ENCODE data around the gene LTB. TPM values are rescaled to one million over a fixed set of nuclear protein-coding genes. Genes with fewer than 3 reads are reported as not detected.

Gene LTB
- total and polyA plus RNA-seq, 8 donors = 1.5 to 13.7 (median 3.4) TPM

- no peak overlapping the region for H3K27ac ChIP-seq
- H3K27me3 ChIP-seq = peaks cover 0 to 4% of the 10 kb centered on the region in 2 donors
- peaks cover 0 to 17% of the 10 kb centered on the region in 2 donors for H3K36me3 ChIP-seq
- H3K9me3 ChIP-seq = no peaks in the 10 kb centered on the region
- TF ChIP-seq CTCF (IDR thresholded peaks at IDR 0.05) = no peak
- H3K4me1 ChIP-seq = peaks cover 0 to 80% of the 10 kb centered on the region in 2 donors
- peak overlapping the region; percentile 79 to 82 for H3K4me3 ChIP-seq
- ATAC-seq (no peak), DNase-seq (no peak)
- intact Hi-C loops (cut with DNase I) = no loop called here
Observed at GRCh38 chr6:31579546-31580437, 2.4 kb downstream of the LTB start.

GRCh38 chr6:31579119-31579505 lies 3.1 kb downstream of the LTB start:
- ATAC-seq (no peak), DNase-seq (no peak)
- no peaks in the 10 kb centered on the region for H3K9me3 ChIP-seq
- peaks cover 0 to 80% of the 10 kb centered on the region in 2 donors for H3K4me1 ChIP-seq
- peaks cover 0 to 4% of the 10 kb centered on the region in 2 donors for H3K27me3 ChIP-seq
- H3K27ac ChIP-seq = no peak overlapping the region
- no peak for TF ChIP-seq CTCF (IDR thresholded peaks at IDR 0.05)
- intact Hi-C loops (cut with DNase I) = no loop called here
- no peak overlapping the region for H3K4me3 ChIP-seq
- H3K36me3 ChIP-seq = peaks cover 0 to 17% of the 10 kb centered on the region in 2 donors

GRCh38 chr6:31578184-31579118 lies 3.8 kb downstream of the LTB start:
- Histone ChIP-seq H3K9me3 (no peaks in the 10 kb centered on the region), H3K36me3 (peaks cover 0 to 17% of the 10 kb centered on the region in 2 donors), H3K27ac (no peak overlapping the region), H3K4me3 (peak overlapping the region in 1 of 2 donors; percentile 56), H3K27me3 (peaks cover 0 to 4% of the 10 kb centered on the region in 2 donors), H3K4me1 (peaks cover 0 to 77% of the 10 kb centered on the region in 2 donors)
- intact Hi-C loops (cut with DNase I) = no loop called here
- no peak for TF ChIP-seq CTCF (IDR thresholded peaks at IDR 0.05)
- DNase-seq (no peak), ATAC-seq (no peak)

- DNase-seq (peak in 1 of 4 donors; percentile 2), ATAC-seq (no peak)
- peaks cover 0 to 69% of the 10 kb centered on the region in 2 donors for H3K4me1 ChIP-seq
- peaks cover 0 to 4% of the 10 kb centered on the region in 2 donors for H3K27me3 ChIP-seq
- intact Hi-C loops (cut with DNase I) = no loop called here
- TF ChIP-seq CTCF (IDR thresholded peaks at IDR 0.05) = no peak
- H3K9me3 ChIP-seq = no peaks in the 10 kb centered on the region
- H3K36me3 ChIP-seq = peaks cover 0 to 17% of the 10 kb centered on the region in 2 donors
- H3K27ac ChIP-seq = no peak overlapping the region
- peak overlapping the region in 1 of 2 donors; percentile 56 for H3K4me3 ChIP-seq
Observed at GRCh38 chr6:31577579-31577966, 4.7 kb downstream of the LTB start.

Data from left lung (tissue), 10 donors.